Measurements from ENCODE around the gene HSPA4.
"Not testable (repeated sequence)": the region's sequence is repeated elsewhere in the genome, so short reads cannot be mapped to it uniquely, and the experiment has no call there.

The HSPA4 gene

DNA sequence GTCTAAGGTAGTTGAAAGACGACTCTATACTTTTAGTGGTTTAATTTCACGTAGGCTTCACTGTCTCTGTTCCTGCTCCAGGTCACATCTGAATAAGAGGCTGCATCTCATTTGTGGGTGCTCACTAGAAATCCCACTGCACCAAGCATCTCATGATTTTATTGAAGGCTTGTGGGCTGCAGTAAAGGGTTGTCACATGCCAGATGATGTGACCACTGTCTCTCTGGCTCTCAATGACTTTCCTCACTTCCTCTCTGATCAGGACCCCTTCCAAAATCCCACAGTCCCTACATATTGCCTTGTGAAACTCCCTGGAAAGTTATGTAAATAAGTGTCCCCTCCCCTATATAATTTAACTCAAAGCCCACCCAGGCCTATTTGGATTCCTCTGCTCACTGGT lies 16.6 kb upstream of the HSPA4 start:
- H3K79me2 ChIP-seq (ENCODE audit: low read length), result no peaks in the 10 kb centered on the region
- no peaks in the 10 kb centered on the region for H4K20me1 ChIP-seq (ENCODE audit: insufficient read depth, low read length)
- no peaks in the 10 kb centered on the region for H3K9me3 ChIP-seq (ENCODE audit: insufficient read depth, low read length)
- no peak overlapping the region for H3K4me3 ChIP-seq (ENCODE audit: low read length)
- no peak overlapping the region for H3K9ac ChIP-seq (ENCODE audit: low read length)
- peak overlapping the region; percentile 8; the same call in 1 of the 2 replicates for H2AFZ ChIP-seq (ENCODE audit: low read depth, low read length)
- TF ChIP-seq EZH2phosphoT487 (IDR thresholded peaks at IDR 0.05; ENCODE audit: low read depth), result no peak
- TF ChIP-seq, protein P1, sequence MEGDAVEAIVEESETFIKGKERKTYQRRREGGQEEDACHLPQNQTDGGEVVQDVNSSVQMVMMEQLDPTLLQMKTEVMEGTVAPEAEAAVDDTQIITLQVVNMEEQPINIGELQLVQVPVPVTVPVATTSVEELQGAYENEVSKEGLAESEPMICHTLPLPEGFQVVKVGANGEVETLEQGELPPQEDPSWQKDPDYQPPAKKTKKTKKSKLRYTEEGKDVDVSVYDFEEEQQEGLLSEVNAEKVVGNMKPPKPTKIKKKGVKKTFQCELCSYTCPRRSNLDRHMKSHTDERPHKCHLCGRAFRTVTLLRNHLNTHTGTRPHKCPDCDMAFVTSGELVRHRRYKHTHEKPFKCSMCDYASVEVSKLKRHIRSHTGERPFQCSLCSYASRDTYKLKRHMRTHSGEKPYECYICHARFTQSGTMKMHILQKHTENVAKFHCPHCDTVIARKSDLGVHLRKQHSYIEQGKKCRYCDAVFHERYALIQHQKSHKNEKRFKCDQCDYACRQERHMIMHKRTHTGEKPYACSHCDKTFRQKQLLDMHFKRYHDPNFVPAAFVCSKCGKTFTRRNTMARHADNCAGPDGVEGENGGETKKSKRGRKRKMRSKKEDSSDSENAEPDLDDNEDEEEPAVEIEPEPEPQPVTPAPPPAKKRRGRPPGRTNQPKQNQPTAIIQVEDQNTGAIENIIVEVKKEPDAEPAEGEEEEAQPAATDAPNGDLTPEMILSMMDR (IDR thresholded peaks at IDR 0.05; ENCODE audit: low read depth, low read length), result no peak
- H3K36me3 ChIP-seq (replicated peaks; ENCODE audit: low read depth, low read length), result no peaks in the 10 kb centered on the region
- H3K4me1 ChIP-seq (ENCODE audit: low read length), result peaks cover 19% of the 10 kb centered on the region
- 0 out of 2 replicates have a peak overlapping the region, but pooled peaks have one; percentile 2 for H3K4me2 ChIP-seq (ENCODE audit: low read length)
- no peak overlapping the region for H3K27ac ChIP-seq (ENCODE audit: low read length)
- no peaks in the 10 kb centered on the region for H3K27me3 ChIP-seq (ENCODE audit: low read depth, low read length)

DNA sequence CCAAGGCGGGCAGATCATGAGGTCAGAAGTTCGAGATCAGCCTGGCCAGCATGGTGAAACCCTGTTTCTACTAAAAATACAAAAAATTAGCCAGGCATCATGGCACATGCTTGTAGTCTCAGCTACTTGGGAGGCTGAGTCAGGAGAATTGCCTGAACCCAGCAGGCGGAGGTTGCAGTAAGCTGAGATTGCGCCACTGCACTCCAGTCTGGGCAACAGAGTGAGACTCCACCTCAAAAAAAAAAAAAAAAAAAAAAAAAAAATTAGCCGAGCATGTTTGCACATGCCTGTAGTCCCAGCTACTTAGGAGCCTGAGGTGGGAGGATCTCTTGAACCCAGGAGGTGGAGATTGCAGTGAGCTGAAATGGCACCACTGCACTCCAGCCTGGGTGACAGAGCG lies 15.1 kb upstream of the HSPA4 start:
- not testable (repeated sequence) for H2AFZ ChIP-seq (ENCODE audit: low read depth, low read length); H3K79me2 ChIP-seq (ENCODE audit: low read length); H3K27me3 ChIP-seq (ENCODE audit: low read depth, low read length); H3K4me3 ChIP-seq (ENCODE audit: low read length); H3K4me2 ChIP-seq (ENCODE audit: low read length); H3K36me3 ChIP-seq (replicated peaks; ENCODE audit: low read depth, low read length); H3K9me3 ChIP-seq (ENCODE audit: insufficient read depth, low read length); H3K9ac ChIP-seq (ENCODE audit: low read length); H4K20me1 ChIP-seq (ENCODE audit: insufficient read depth, low read length); H3K27ac ChIP-seq (ENCODE audit: low read length)
- H3K4me1 ChIP-seq (ENCODE audit: low read length), result peaks cover 19% of the 10 kb centered on the region

DNA sequence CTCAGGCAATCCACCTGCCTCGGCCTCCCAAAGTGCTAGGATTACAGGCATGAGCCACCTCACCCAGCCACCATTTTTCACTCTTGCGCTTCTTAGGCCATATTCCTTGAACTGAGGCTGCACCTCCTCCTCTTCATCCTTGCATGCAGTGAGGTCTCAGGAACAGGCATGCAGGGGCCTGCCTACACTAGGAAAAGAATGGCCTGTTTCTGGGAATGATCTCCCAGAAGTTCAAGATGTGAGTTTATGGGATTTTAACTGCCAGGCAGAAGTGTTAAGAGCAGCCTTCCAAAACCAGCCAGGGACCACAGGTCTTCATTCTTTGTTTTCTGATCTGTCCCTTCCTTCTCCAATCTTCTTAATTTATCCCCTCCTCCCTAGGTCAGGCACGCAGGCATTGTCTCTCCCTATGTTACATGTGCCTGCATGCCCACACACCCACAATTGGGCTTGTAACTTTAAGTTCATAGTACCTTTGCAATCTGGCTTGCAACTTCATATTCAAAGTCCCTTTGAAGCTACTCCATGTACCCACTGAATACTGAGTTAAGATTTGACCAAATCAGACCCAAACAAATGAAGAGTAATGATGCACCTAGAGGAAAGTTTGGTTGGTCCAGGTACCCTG lies 10.5 kb upstream of the HSPA4 start:
- H3K9ac ChIP-seq (ENCODE audit: low read length), result no peak overlapping the region
- H3K27me3 ChIP-seq (ENCODE audit: low read depth, low read length), result no peaks in the 10 kb centered on the region
- H3K79me2 ChIP-seq (ENCODE audit: low read length), result no peaks in the 10 kb centered on the region
- no peaks in the 10 kb centered on the region for H4K20me1 ChIP-seq (ENCODE audit: insufficient read depth, low read length)
- H2AFZ ChIP-seq (ENCODE audit: low read depth, low read length), result no peak overlapping the region
- TF ChIP-seq, protein P1 (IDR thresholded peaks at IDR 0.05; ENCODE audit: low read depth, low read length), result no peak
- no peak for TF ChIP-seq EZH2phosphoT487 (IDR thresholded peaks at IDR 0.05; ENCODE audit: low read depth)
- H3K4me1 ChIP-seq (ENCODE audit: low read length), result no peaks in the 10 kb centered on the region
- H3K27ac ChIP-seq (ENCODE audit: low read length), result no peak overlapping the region
- H3K4me3 ChIP-seq (ENCODE audit: low read length), result no peak overlapping the region
- H3K36me3 ChIP-seq (replicated peaks; ENCODE audit: low read depth, low read length), result no peaks in the 10 kb centered on the region
- no peaks in the 10 kb centered on the region for H3K9me3 ChIP-seq (ENCODE audit: insufficient read depth, low read length)
- H3K4me2 ChIP-seq (ENCODE audit: low read length), result no peak overlapping the region

DNA sequence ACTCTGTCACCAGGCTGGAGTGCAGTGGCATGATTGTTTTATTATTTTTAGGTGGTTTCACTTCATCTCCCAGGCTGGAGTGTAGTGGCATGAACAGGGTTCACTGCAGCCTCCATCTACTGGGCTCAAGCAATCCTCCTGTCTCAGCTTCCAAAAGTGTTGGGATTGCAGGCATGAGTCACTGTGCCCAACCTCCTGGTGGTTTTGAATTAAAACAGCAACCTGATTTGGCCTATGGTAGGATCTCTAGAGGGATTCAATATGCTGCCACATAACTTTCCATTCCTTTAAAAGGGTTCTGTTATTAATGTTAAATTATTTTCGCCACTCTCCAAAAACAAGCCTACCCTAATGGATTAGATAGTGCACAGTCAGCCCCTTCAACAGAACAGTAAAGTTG lies 9.9 kb upstream of the HSPA4 start:
- Histone ChIP-seq H3K4me2 (ENCODE audit: low read length) (no peak overlapping the region), H3K9ac (ENCODE audit: low read length) (no peak overlapping the region), H3K4me3 (ENCODE audit: low read length) (no peak overlapping the region), H3K9me3 (ENCODE audit: insufficient read depth, low read length) (no peaks in the 10 kb centered on the region), H3K79me2 (ENCODE audit: low read length) (no peaks in the 10 kb centered on the region), H4K20me1 (ENCODE audit: insufficient read depth, low read length) (no peaks in the 10 kb centered on the region), H3K27me3 (ENCODE audit: low read depth, low read length) (no peaks in the 10 kb centered on the region), H3K36me3 (replicated peaks; ENCODE audit: low read depth, low read length) (no peaks in the 10 kb centered on the region), H3K4me1 (ENCODE audit: low read length) (no peaks in the 10 kb centered on the region), H3K27ac (ENCODE audit: low read length) (no peak overlapping the region), H2AFZ (ENCODE audit: low read depth, low read length) (no peak overlapping the region)
- no peak for TF ChIP-seq EZH2phosphoT487 (IDR thresholded peaks at IDR 0.05; ENCODE audit: low read depth)
- TF ChIP-seq, protein P1 (IDR thresholded peaks at IDR 0.05; ENCODE audit: low read depth, low read length), result no peak

DNA sequence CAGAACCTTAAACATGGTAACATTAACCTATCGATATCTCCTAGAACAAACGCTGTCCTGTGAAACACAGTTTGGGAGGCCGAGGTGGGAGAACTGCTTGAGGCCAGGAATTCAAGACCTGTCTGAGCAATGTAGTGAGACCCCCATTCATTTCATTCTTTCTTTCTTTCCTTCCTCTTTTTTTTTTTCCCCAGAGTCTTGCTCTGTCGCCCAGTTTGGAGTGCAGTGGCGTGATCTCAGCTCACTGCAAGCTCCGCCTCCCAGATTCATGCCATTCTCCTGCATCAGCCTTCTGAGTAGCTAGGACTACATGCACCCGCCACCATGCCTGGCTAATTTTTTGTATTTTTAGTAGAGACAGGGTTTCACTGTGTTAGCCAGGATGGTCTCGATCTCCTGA lies 5.3 kb upstream of the HSPA4 start:
- H3K9ac ChIP-seq (ENCODE audit: low read length); H3K4me3 ChIP-seq (ENCODE audit: low read length); H3K36me3 ChIP-seq (replicated peaks; ENCODE audit: low read depth, low read length); H4K20me1 ChIP-seq (ENCODE audit: insufficient read depth, low read length); H3K27ac ChIP-seq (ENCODE audit: low read length); H3K4me1 ChIP-seq (ENCODE audit: low read length); H2AFZ ChIP-seq (ENCODE audit: low read depth, low read length); H3K27me3 ChIP-seq (ENCODE audit: low read depth, low read length); H3K9me3 ChIP-seq (ENCODE audit: insufficient read depth, low read length); H3K4me2 ChIP-seq (ENCODE audit: low read length): not testable (repeated sequence)
- peaks cover 15% of the 10 kb centered on the region for H3K79me2 ChIP-seq (ENCODE audit: low read length)
